Calu3 (cell line): ENCODE measurements around the gene PPP1R27. TPM values are rescaled to one million over a fixed set of nuclear protein-coding genes. Genes with fewer than 3 reads are reported as not detected.

Source experiments
- BruUV-seq: library from RNA; stranded (reverse); fragments of 400-500 nt; replicated peaks from 2 replicates; lab custom pipeline; 2021; lab: Mats Ljungman, UMichigan
- CTCF ChIA-PET: fragments of 300-600 bp; sonication (Branson Sonifier 250); formaldehyde crosslinking; loops from one replicate; lab custom pipeline; 2022; ENCODE audit warnings: antibody characterized with exemption; lab: Charles Lee
- DNase-seq: peaks from one replicate; pipeline ENCODE4 v3.0.0; 2022
- H3K27ac Mint-ChIP-seq: one replicate; pipeline ENCODE4 v1.8.0; 2022; ENCODE audit warnings: mixed read lengths; ENCODE audit not compliant: unreplicated experiment
- H3K27me3 Mint-ChIP-seq: one replicate; pipeline ENCODE4 v1.8.0; 2022; ENCODE audit warnings: mixed read lengths; ENCODE audit not compliant: unreplicated experiment
- H3K36me3 Mint-ChIP-seq: one replicate; pipeline ENCODE4 v1.8.0; 2022; ENCODE audit warnings: mild to moderate bottlenecking, moderate library complexity, mixed read lengths; ENCODE audit not compliant: insufficient read depth, unreplicated experiment
- H3K4me1 Mint-ChIP-seq: one replicate; pipeline ENCODE4 v1.8.0; 2022; ENCODE audit warnings: mild to moderate bottlenecking, low read depth, mixed read lengths; ENCODE audit not compliant: unreplicated experiment
- H3K4me3 Mint-ChIP-seq: one replicate; pipeline ENCODE4 v1.8.0; 2022; ENCODE audit warnings: mild to moderate bottlenecking, low read depth, moderate library complexity, mixed read lengths; ENCODE audit not compliant: unreplicated experiment
- H3K9me3 Mint-ChIP-seq: one replicate; pipeline ENCODE4 v1.8.0; 2022; ENCODE audit warnings: low read depth, mixed read lengths; ENCODE audit not compliant: unreplicated experiment
- CTCF ChIP-seq: fragments of 200-600 bp; IDR thresholded peaks from one replicate; pipeline ENCODE4 v1.8.0; 2022; ENCODE audit warnings: antibody characterized with exemption; ENCODE audit not compliant: unreplicated experiment
- intact Hi-C: fragments of 100-400 bp; cut with micrococcal nuclease; formaldehyde crosslinking; loops from one replicate; pipeline ENCODE4 v1.10.0; 2022; ENCODE audit not compliant: unreplicated experiment
- total RNA-seq: library from RNA; stranded (reverse); gene quantifications from 2 replicates; pipeline ENCODE4 v1.2.3, GENCODE V29; 2022

The PPP1R27 gene
- total RNA-seq, 1 experiment from 2014 or later: not detected

- CTCF ChIA-PET: interaction anchor here (0.6 kb wide), 1 partner anchor 67 kb away, joined by 3 read pairs; no protein-coding TSS in a partner anchor
- BruUV-seq: no TSS peak
- Mint-ChIP-seq H3K4me3 (no peak overlapping the region), H3K27ac (no peak overlapping the region), H3K36me3 (peaks cover 6% of the 10 kb centered on the region), H3K4me1 (peaks cover 8% of the 10 kb centered on the region), H3K9me3 (no peaks in the 10 kb centered on the region), H3K27me3 (peaks cover 79% of the 10 kb centered on the region)
- no peak for TF ChIP-seq CTCF
- no peak for DNase-seq
- intact Hi-C loops: no loop called here
These were observed 32.6 kb downstream of the PPP1R27 start for GRCh38 chr17:81802048-81802758.

- intact Hi-C loops: no loop called here
- no peak for DNase-seq
- peaks cover 70% of the 10 kb centered on the region for H3K27me3 Mint-ChIP-seq
- H3K36me3 Mint-ChIP-seq: peaks cover 6% of the 10 kb centered on the region
- CTCF ChIA-PET: no interaction called here
- peaks cover 8% of the 10 kb centered on the region for H3K4me1 Mint-ChIP-seq
- no peak overlapping the region for H3K27ac Mint-ChIP-seq
- H3K9me3 Mint-ChIP-seq: no peaks in the 10 kb centered on the region
- H3K4me3 Mint-ChIP-seq: no peak overlapping the region
- no TSS peak for BruUV-seq
- TF ChIP-seq CTCF: no peak
These were observed 33.5 kb downstream of the PPP1R27 start for GRCh38 chr17:81801327-81801726.

GRCh38 chr17:81794509-81794908 is 40.3 kb downstream of the PPP1R27 start:
- Mint-ChIP-seq H3K27me3 (peaks cover 7% of the 10 kb centered on the region), H3K9me3 (no peaks in the 10 kb centered on the region), H3K27ac (no peak overlapping the region), H3K36me3 (no peaks in the 10 kb centered on the region), H3K4me3 (no peak overlapping the region), H3K4me1 (no peaks in the 10 kb centered on the region)
- CTCF ChIA-PET: interaction anchor here (0.8 kb wide), 1 partner anchor 59 kb away, joined by 3 read pairs; no protein-coding TSS in a partner anchor
- no TSS peak for BruUV-seq
- TF ChIP-seq CTCF: no peak
- intact Hi-C loops: no loop called here
- no peak for DNase-seq

GRCh38 chr17:81794074-81794476 is 40.8 kb downstream of the PPP1R27 start:
- Mint-ChIP-seq H3K4me1 (no peaks in the 10 kb centered on the region), H3K9me3 (no peaks in the 10 kb centered on the region), H3K27me3 (peaks cover 3% of the 10 kb centered on the region), H3K36me3 (no peaks in the 10 kb centered on the region), H3K27ac (no peak overlapping the region), H3K4me3 (no peak overlapping the region)
- CTCF ChIA-PET: interaction anchor here (0.8 kb wide), 1 partner anchor 59 kb away, joined by 3 read pairs; no protein-coding TSS in a partner anchor
- intact Hi-C loops: no loop called here
- no peak for TF ChIP-seq CTCF
- no TSS peak for BruUV-seq
- no peak for DNase-seq
